Fibroblast of the aortic adventitia (primary cell): ENCODE measurements around the gene ANO6. TPM values are rescaled to one million over a fixed set of nuclear protein-coding genes. Genes with fewer than 3 reads are reported as not detected.

Source experiments
- DNase-seq: peaks from one replicate; pipeline ENCODE4 v3.0.0-alpha.2; 2010; ENCODE audit warnings: low read depth
- H3K4me3 ChIP-seq: 2 replicates; pipeline ENCODE4 v1.5.1; 2011; ENCODE audit warnings: low read depth, mild to moderate bottlenecking, control low read depth, low read length, moderate library complexity
- CTCF ChIP-seq: IDR thresholded peaks from 2 replicates; pipeline ENCODE4 v1.5.1; 2011; ENCODE audit warnings: mild to moderate bottlenecking, low read length, control low read depth, inconsistent platforms; ENCODE audit not compliant: insufficient read depth
- total RNA-seq: library from RNA; depleted of rRNA; stranded (reverse); fragments of >200 nt; gene quantifications from 2 replicates; pipeline ENCODE4 v1.2.3, GENCODE V29; 2012; ENCODE audit warnings: low replicate concordance

ANO6 gene
- total RNA-seq, 1 donor: 81.2 TPM

GRCh38 chr12:45435945-45436710 is 220.2 kb downstream of the ANO6 start:
- TF ChIP-seq CTCF: no peak
- no peak for DNase-seq
- H3K4me3 ChIP-seq: no peak overlapping the region

- no peak for DNase-seq
- no peak overlapping the region for H3K4me3 ChIP-seq
- no peak for TF ChIP-seq CTCF
Observed at GRCh38 chr12:45439039-45439438, 223.1 kb downstream of the ANO6 start.

- DNase-seq: no peak
- no peak for TF ChIP-seq CTCF
- no peak overlapping the region for H3K4me3 ChIP-seq
Observed at GRCh38 chr12:45446013-45446412, 230.1 kb downstream of the ANO6 start.

GRCh38 chr12:45458238-45458637 is 242.3 kb downstream of the ANO6 start:
- TF ChIP-seq CTCF: no peak
- no peak overlapping the region for H3K4me3 ChIP-seq
- peak; percentile 70 for DNase-seq

- no peak overlapping the region for H3K4me3 ChIP-seq
- peak; percentile 98 for DNase-seq
- no peak for TF ChIP-seq CTCF
Observed at GRCh38 chr12:45458854-45459807, 243.2 kb downstream of the ANO6 start.

- DNase-seq: no peak
- no peak for TF ChIP-seq CTCF
- no peak overlapping the region for H3K4me3 ChIP-seq
Observed at GRCh38 chr12:45462506-45462905, 246.6 kb downstream of the ANO6 start.
